ENCODE measurements around the gene CACNA1H. TPM values are rescaled to one million over a fixed set of nuclear protein-coding genes. Genes with fewer than 3 reads are reported as not detected.

CACNA1H gene
- polyA plus RNA-seq, 6 donors from 2014 or later = not detected

DNA sequence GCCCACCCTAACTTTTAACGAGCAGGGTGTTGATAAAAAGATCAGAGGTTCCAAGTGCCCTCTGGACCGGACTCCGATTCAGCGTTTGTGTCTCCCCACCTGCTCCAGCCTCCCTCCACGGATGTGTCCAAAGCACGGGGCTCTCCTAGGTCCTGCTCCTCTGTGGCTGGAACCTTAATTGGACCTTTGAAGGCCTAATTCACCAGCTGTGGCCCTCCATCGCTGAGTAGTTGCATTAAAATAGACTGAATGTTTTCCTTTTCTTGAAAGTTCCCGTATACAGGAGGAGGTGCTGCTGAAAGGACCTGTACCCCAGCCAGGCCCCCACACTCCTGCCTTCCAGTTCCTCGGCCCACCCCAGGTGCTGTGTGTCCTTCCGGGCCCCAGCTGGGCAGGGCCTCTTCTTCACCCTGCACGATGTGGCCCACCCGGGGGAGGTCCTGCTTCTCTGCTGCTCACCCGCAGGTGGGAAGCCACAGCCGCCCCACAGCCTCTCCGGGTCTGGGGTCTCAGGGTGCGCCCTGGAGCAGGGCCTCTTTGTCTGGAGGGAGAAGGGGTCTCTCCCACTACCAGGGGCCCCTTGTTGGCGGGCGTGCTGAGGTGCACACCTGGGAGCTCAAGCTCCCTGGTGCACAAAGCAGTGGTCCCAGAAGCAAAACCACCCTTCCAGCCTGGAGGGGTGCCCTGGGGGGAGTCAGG, 1.3 kb upstream of the CACNA1H start:
- no peak for DNase-seq
- Mint-ChIP-seq H3K36me3 (no peaks in the 10 kb centered on the region), H3K27me3 (peaks cover 0 to 21% (median 12%) of the 10 kb centered on the region in 3 donors), H3K27ac (peak overlapping the region in 1 of 6 donors; percentile 15), H3K9me3 (peaks cover 0 to 13% (median 6%) of the 10 kb centered on the region in 7 donors), H3K4me3 (peak overlapping the region; percentile 27 to 71 (median 54)), H3K4me1 (peaks cover 0 to 5% (median 3%) of the 10 kb centered on the region in 3 donors)
- ATAC-seq (ENCODE audit: low read depth in 2 of 2) = no peak

DNA sequence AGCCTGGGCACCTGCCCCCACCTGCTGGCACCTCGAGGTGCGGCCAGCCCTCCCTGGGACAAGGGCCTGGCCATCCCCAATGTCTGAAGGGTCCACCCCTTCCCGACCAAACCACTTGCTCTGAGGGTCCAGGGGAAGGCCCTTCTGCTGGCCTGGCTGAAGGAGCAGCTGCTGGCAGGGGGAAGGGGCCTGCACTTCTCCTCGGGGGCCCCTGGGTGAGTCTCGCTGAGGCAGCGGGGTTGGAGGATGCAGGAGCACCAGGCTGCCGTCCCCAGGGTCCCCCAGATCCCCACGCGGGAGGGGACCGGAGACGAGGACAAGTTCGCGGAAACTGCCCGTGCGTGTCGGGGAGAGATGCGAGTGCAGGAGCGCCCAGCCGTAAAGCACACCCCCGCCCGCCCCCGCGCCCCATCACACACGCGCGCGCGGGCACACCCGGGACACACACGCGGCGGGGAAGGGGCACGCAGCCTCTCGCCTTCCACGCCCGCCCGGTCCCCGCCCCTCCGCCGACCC, 725 bp upstream of the CACNA1H start:
- Mint-ChIP-seq H3K27ac (no peak overlapping the region), H3K27me3 (peaks cover 0 to 27% (median 12%) of the 10 kb centered on the region in 3 donors), H3K36me3 (no peaks in the 10 kb centered on the region), H3K4me1 (peaks cover 0 to 5% (median 3%) of the 10 kb centered on the region in 3 donors), H3K9me3 (peaks cover 0 to 7% (median 4%) of the 10 kb centered on the region in 7 donors), H3K4me3 (peak overlapping the region in 6 of 8 donors; percentile 33 to 84 (median 66))
- DNase-seq = peak; percentile 37
- ATAC-seq (ENCODE audit: low read depth in 2 of 2) = peak; percentile 69 to 73

DNA sequence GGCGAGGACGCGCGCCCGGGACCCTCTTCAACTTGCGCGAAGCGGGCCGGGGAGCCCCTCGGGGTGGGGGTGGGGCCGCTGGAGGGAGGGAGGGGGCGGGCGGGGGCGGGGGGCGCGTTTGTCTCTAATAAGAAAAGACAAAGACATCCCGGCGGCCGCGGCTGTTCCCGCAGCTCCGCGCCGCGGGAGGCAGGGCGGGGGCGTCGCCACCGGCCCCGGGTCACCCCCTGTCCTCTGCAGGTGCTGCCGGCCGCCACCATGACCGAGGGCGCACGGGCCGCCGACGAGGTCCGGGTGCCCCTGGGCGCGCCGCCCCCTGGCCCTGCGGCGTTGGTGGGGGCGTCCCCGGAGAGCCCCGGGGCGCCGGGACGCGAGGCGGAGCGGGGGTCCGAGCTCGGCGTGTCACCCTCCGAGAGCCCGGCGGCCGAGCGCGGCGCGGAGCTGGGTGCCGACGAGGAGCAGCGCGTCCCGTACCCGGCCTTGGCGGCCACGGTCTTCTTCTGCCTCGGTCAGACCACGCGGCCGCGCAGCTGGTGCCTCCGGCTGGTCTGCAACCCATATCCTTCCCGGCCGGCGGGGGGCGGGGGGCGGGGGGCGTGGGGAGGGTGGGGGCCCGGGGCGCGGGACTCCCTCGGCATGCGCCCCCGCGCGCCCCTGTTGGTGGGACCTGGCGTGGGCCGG, 714 bp downstream of the CACNA1H start:
- Mint-ChIP-seq H3K9me3 (peaks cover 0 to 4% (median 0%) of the 10 kb centered on the region in 7 donors), H3K27me3 (peaks cover 0 to 29% (median 12%) of the 10 kb centered on the region in 3 donors), H3K36me3 (no peaks in the 10 kb centered on the region), H3K4me1 (peaks cover 0 to 5% (median 3%) of the 10 kb centered on the region in 3 donors), H3K27ac (no peak overlapping the region), H3K4me3 (peak overlapping the region in 1 of 8 donors; percentile 40)
- no peak for DNase-seq
- ATAC-seq (ENCODE audit: low read depth in 2 of 2) = no peak

DNA sequence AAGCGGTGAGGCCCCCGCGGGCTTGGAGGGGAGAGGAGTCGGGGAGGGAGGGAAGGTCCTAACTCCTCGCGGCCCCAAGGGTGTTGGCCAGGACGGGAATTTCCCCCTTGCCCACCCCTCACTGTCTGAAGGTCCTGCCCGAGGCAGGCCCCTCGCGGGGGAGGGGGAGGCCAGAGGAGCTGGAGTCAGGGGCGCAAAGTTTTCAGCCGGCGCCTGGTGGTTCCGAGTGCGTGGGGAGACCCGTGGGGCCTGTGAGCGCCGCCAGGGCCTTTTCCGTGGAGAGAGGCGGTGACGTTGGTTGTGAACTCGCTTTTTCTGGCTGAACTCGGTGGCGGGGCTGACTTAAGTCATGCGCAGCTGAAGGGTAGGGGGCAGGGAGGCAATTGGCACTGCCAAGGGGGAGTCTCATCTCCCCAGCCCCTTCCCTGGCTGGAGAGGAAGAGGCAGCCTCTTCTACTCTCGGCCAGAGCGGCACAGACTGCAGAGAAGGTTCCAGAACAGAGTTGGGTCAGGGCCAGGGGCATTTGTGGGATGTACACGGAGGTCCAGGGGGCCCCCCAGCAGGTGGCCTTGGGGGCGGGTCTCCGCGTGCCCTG, 1.5 kb downstream of the CACNA1H start:
- ATAC-seq (ENCODE audit: low read depth in 2 of 2) = no peak
- Mint-ChIP-seq H3K4me3 (peak overlapping the region in 5 of 8 donors; percentile 9 to 83 (median 40)), H3K4me1 (peaks cover 0 to 5% (median 3%) of the 10 kb centered on the region in 3 donors), H3K9me3 (peaks cover 0 to 2% (median 0%) of the 10 kb centered on the region in 7 donors), H3K27me3 (peaks cover 0 to 35% (median 12%) of the 10 kb centered on the region in 3 donors), H3K36me3 (no peaks in the 10 kb centered on the region), H3K27ac (no peak overlapping the region)
- no peak for DNase-seq

DNA sequence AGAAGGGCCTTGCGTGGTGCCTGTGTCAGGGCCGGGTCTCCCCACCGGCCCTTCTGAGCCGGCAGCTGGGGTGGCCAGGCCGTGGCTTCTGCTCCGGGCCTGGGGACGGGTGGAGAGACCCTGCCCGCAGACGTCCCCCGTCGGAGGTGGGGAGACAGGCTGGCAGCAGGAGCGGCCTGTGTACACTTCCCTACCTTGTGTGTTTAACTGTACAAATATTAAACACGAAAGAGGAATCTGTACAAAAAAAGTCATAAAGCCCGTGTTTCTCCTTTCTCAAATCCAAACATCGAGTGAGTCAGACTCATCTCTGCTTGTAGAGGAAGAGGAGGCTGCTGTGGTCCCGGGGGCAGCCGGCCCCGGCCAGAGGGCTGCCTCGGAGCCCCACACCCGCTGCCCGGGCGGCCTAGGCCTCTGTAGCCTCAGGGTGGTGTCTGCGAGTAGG, 2.0 kb downstream of the CACNA1H start:
- no peak overlapping the region for H3K4me3 Mint-ChIP-seq
- H3K4me1 Mint-ChIP-seq = peaks cover 0 to 5% (median 3%) of the 10 kb centered on the region in 3 donors
- no peak for DNase-seq
- H3K9me3 Mint-ChIP-seq = peaks cover 0 to 2% (median 0%) of the 10 kb centered on the region in 7 donors
- peaks cover 0 to 40% (median 12%) of the 10 kb centered on the region in 3 donors for H3K27me3 Mint-ChIP-seq
- H3K27ac Mint-ChIP-seq = no peak overlapping the region
- no peak for ATAC-seq (ENCODE audit: low read depth in 2 of 2)
- no peaks in the 10 kb centered on the region for H3K36me3 Mint-ChIP-seq

DNA sequence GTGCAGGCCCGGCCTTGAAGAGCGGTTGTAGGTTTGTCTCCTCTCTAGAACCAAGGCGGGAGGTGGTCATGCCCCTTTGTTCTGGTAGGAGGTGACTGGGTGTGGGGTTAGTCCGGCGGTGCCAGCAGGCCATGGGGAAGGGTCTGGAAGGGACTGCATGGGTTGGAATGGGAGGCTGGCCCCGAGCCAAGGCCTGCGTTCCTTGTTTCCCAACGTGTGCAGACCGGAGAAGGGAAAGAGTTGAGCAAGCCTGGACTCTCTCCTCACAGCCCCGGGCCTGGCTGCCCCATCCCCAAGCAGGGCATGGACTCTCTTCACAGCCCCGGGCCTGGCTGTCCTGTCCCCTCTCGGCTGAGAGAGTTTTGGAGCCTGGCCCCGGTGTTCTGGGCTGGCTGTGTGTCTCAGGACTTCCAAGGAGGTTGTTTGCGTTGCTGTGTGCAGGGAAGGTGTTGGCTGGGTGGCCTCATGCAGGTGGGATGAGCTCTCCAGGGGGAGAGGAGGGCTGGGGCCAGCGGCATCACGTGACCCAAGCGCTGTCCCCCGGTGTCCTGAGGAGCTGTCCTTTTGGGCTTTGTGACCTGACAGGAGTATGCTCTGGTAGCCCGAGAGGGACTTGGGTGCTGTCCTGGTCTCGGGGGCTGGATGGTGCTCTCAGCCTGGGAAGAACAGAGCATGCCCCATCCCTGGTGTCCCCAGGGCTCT, 2.6 kb downstream of the CACNA1H start:
- peaks cover 0 to 44% (median 12%) of the 10 kb centered on the region in 3 donors for H3K27me3 Mint-ChIP-seq
- peaks cover 0 to 2% (median 0%) of the 10 kb centered on the region in 7 donors for H3K9me3 Mint-ChIP-seq
- no peak for DNase-seq
- no peak for ATAC-seq (ENCODE audit: low read depth in 2 of 2)
- H3K4me3 Mint-ChIP-seq = peak overlapping the region in 3 of 8 donors; percentile 51 to 68 (median 54)
- peaks cover 0 to 5% (median 3%) of the 10 kb centered on the region in 3 donors for H3K4me1 Mint-ChIP-seq
- no peaks in the 10 kb centered on the region for H3K36me3 Mint-ChIP-seq
- H3K27ac Mint-ChIP-seq = peak overlapping the region in 1 of 6 donors; percentile 65

DNA sequence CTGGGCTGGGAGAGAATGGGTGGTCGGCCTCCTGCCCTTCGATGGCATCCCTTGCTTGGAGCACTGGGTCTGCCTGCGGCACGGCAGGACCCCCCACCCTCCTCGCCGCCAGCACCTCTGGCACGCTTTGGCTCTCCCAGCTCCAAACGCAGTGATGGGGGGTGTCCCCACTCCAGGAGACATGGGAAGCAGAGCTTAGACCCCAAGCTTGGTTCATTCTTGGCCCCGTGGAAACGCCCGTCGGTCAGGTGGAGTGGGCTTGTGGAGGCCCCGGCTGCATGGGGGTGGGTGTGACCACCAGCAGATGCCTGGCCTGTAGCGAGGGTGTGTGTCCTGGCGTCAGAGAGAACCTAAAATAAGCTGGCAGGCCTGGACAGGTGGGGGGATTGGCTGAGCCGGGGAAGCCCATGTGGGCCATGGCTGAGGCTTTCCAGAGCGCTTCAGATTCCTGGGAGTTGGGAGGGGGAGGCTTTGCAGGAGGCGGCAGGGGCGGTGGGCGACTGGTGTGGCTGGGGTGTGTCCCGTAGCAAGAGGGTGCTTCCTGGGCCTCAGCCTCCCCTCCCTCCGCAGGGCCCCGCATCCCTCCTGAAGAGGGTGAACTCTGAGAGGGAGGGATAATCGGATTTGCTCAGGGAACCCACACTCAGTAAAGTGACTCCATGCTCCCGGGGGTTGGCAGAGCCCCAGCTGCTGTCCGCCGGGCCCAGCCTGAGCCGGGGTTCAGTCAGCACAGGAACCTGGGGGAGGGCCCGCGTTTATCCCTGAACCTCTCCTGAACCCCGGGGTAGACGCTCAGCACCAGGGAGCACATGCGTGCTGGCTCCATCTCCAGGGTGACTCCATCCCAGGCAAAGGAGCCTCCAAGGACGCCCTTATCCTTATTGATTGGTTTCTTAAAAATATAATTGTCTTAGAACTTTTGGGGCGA, 3.4 kb downstream of the CACNA1H start:
- H3K9me3 Mint-ChIP-seq = peaks cover 0 to 1% (median 0%) of the 10 kb centered on the region in 7 donors
- peaks cover 0 to 40% (median 12%) of the 10 kb centered on the region in 3 donors for H3K27me3 Mint-ChIP-seq
- peak overlapping the region in 1 of 8 donors; percentile 51 for H3K4me3 Mint-ChIP-seq
- H3K4me1 Mint-ChIP-seq = peaks cover 0 to 5% (median 3%) of the 10 kb centered on the region in 3 donors
- ATAC-seq (ENCODE audit: low read depth in 2 of 2) (no peak), DNase-seq (no peak)
- H3K36me3 Mint-ChIP-seq = no peaks in the 10 kb centered on the region
- H3K27ac Mint-ChIP-seq = no peak overlapping the region

DNA sequence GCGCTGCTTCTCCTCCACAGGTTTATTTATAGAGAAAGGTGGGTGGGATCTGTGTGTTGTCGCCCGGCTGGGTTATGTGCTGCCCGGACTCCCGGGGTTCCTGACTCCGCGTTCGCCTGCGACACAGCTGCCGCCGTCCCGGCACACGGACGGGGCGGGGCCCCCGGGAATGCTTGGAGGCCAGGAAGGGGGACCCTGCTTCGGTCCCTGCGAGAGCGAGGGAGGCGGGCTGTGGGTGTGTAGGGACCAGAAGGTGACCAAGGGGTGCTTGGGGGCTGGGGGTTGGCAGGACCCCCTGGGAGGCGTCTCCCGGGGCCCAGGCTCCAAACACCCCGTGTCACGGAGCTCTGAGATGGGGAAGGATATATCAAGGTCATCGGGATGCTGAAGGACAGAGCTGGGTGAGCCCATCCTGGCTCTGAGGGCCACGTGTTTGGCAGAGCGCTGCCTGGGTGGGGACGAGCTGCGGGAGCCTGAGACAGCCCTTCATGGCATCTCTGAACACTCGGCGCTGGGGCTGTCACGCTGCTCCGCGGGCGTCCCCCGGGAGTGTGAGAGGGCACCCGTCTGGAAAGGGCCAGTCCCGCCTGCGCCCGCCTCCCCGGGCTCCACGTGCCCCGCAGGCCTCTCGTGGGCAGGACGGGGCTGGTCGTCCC, 4.2 kb downstream of the CACNA1H start:
- H3K4me3 Mint-ChIP-seq = no peak overlapping the region
- peaks cover 0 to 42% (median 12%) of the 10 kb centered on the region in 3 donors for H3K27me3 Mint-ChIP-seq
- no peak overlapping the region for H3K27ac Mint-ChIP-seq
- DNase-seq = no peak
- no peak for ATAC-seq (ENCODE audit: low read depth in 2 of 2)
- H3K36me3 Mint-ChIP-seq = no peaks in the 10 kb centered on the region
- H3K9me3 Mint-ChIP-seq = no peaks in the 10 kb centered on the region
- H3K4me1 Mint-ChIP-seq = peaks cover 0 to 5% (median 2%) of the 10 kb centered on the region in 3 donors

DNA sequence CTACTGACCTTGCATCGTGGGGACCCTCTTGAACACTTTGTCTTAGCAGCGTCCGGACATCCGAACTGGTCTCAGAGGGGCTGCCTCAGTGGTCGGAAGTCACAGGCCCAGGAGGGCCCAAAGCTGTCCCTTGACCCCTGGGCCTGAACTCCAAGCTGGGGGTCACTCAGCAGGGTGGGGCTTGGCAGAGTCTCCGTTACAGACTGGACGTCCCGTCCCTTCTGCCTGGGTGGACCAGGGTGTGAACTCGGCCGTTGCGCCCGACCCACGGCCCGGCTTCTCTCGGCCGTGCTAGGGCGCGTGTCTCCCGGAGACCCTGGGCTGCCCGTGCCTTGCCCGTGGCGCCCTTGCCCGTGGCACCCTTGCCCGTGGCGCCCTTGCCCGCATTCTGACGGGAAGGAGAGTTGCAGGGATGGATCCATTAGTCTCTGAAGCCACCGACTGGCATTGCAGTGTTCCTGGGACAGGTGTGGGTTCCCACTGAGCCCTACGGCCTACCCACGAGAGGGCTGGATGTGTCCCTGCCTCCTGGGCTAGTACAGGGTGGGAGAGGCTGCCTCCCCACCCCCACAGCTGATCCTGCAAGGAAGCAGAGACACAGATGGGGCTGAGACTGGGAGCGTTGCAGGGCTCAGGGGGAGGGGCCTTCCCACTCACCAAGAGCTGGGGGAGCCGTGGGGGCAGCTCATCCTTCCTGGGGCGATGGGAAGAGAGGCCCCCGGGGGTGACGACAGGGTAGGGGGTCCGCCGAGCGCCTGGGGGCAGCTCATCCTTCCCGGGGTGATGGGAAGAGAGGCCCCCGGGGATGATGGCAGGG, 4.9 kb downstream of the CACNA1H start:
- Mint-ChIP-seq H3K27ac (no peak overlapping the region), H3K4me3 (no peak overlapping the region), H3K4me1 (peaks cover 0 to 5% (median 0%) of the 10 kb centered on the region in 3 donors), H3K36me3 (no peaks in the 10 kb centered on the region), H3K27me3 (peaks cover 0 to 47% (median 12%) of the 10 kb centered on the region in 3 donors), H3K9me3 (no peaks in the 10 kb centered on the region)
- ATAC-seq (ENCODE audit: low read depth in 2 of 2) (no peak), DNase-seq (no peak)

DNA sequence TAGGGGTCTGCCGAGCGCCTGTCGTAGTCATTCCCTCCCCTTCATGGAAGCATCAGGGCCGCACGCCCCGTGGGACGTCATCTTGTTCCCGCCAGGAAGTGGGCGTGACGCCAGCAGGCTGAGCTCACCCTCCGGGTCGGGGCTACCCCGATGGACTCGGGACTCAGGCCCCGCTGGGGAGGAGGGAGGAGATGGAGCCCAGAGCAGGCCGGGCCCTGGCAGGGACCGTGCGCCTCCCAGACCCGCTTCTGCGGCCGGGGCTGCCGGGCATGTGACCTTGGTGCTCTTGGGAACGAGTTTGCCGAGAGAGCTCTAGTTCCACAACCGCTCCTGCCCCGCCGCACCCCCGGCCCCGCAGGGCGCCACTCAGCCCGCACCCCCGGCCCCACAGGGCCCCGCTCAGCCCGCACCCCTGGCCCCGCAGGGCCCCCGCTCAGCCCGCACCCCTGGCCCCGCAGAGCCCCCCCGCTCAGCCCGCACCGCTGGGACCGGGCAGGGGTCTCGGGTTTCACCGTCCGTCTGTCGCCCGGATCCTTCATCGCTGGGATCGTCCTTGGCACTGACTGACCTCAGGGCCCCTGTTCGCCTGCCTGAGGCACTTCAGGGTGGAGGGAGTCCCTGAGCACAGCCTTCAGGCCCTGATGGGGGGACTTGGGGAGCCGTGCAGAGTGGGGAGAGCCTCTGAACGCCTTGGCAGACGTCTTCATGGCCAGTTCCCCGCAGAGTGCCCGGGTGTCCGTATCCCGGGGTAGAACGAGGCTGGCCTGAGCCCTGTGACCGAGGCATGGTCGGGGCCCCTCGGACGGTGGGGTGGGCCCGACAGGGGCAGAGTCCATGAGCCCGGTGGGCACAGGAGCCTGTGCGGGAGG, 5.8 kb downstream of the CACNA1H start:
- Mint-ChIP-seq H3K4me1 (peaks cover 0 to 5% (median 0%) of the 10 kb centered on the region in 3 donors), H3K4me3 (no peak overlapping the region), H3K27ac (no peak overlapping the region), H3K36me3 (no peaks in the 10 kb centered on the region), H3K27me3 (peaks cover 0 to 47% (median 12%) of the 10 kb centered on the region in 3 donors), H3K9me3 (no peaks in the 10 kb centered on the region)
- ATAC-seq (ENCODE audit: low read depth in 2 of 2) = no peak
- DNase-seq = no peak

Data from naive B cell (primary cell).